KMS-11 (cell line): ENCODE measurements around the gene ZNF784.

Experiments
- H2AFZ ChIP-seq: fragments of 200-600 bp; sonication (generic); 2 replicates; pipeline ENCODE4 v1.6.1; 2016; ENCODE audit warnings: antibody characterized with exemption, mixed run types, low read depth
- H3K27ac ChIP-seq: fragments of 200-600 bp; sonication (generic); 2 replicates; pipeline ENCODE4 v1.6.1; 2016; ENCODE audit warnings: mild to moderate bottlenecking, mixed run types
- H3K27me3 ChIP-seq: fragments of 200-600 bp; sonication (generic); 2 replicates; pipeline ENCODE4 v1.6.1; 2017; ENCODE audit warnings: mild to moderate bottlenecking, low read depth, mixed run types, moderate library complexity; ENCODE audit not compliant: insufficient read depth
- H3K36me3 ChIP-seq: fragments of 200-600 bp; sonication (generic); 2 replicates; pipeline ENCODE4 v1.6.1; 2017; ENCODE audit warnings: mild to moderate bottlenecking, mixed run types; ENCODE audit not compliant: insufficient read depth
- H3K4me1 ChIP-seq: fragments of 200-600 bp; sonication (generic); 2 replicates; pipeline ENCODE4 v1.6.1; 2016; ENCODE audit warnings: mild to moderate bottlenecking, low read depth, mixed run types; ENCODE audit not compliant: poor library complexity, severe bottlenecking
- H3K4me2 ChIP-seq: fragments of 200-600 bp; sonication (generic); 2 replicates; pipeline ENCODE4 v1.7.0; 2016; ENCODE audit warnings: mild to moderate bottlenecking, mixed run types
- H3K4me3 ChIP-seq: fragments of 200-600 bp; sonication (generic); IDR thresholded peaks from 2 replicates; pipeline ENCODE4 v1.6.1; 2017; ENCODE audit warnings: low read depth, low read length, mixed read lengths; ENCODE audit not compliant: insufficient read depth
- H3K79me2 ChIP-seq: fragments of 200-600 bp; sonication (generic); 2 replicates; pipeline ENCODE4 v1.6.1; 2016; ENCODE audit warnings: low read depth, mixed run types; ENCODE audit not compliant: insufficient read depth
- H3K9ac ChIP-seq: fragments of 200-600 bp; sonication (generic); 2 replicates; pipeline ENCODE4 v1.6.1; 2016; ENCODE audit warnings: mild to moderate bottlenecking, mixed run types
- H4K20me1 ChIP-seq: fragments of 200-600 bp; sonication (generic); 2 replicates; pipeline ENCODE4 v1.6.1; 2016; ENCODE audit warnings: mild to moderate bottlenecking, mixed run types; ENCODE audit not compliant: insufficient read depth
- CTCF ChIP-seq: fragments of 200-600 bp; sonication (generic); conservative IDR thresholded peaks from 2 replicates; pipeline ENCODE4 v1.6.1; 2017; ENCODE audit warnings: low read depth, mild to moderate bottlenecking, antibody characterized with exemption, low read length, moderate library complexity, mixed read lengths

The ZNF784 gene

DNA sequence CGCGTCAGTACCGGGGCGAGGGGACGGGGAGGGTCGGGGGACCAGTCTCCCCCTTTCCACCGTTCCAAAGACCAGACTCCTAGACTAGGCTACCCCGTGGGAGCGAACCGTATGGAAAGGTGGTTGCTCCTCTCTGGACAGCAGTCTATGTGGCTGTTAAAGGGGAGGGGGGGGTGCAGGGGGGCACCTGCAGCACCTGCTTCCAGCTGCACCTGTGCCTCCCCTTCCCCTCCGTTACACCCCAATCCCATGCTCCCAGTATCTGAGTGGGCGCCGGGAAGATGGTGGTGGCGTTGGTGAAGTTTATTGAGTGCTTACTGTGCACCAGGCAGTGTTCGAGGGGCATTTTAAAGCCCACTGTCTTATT, 23.7 kb downstream of the ZNF784 start:
- H3K9ac ChIP-seq: peak overlapping the region; percentile 53
- peak overlapping the region; percentile 95 for H3K4me2 ChIP-seq
- H2AFZ ChIP-seq: peak overlapping the region; percentile 40
- H3K79me2 ChIP-seq: no peaks in the 10 kb centered on the region
- TF ChIP-seq CTCF: no peak
- no peak overlapping the region for H3K4me3 ChIP-seq
- no peaks in the 10 kb centered on the region for H3K36me3 ChIP-seq
- no peaks in the 10 kb centered on the region for H4K20me1 ChIP-seq
- no peak overlapping the region for H3K27ac ChIP-seq
- no peaks in the 10 kb centered on the region for H3K27me3 ChIP-seq
- H3K4me1 ChIP-seq: peaks cover 6% of the 10 kb centered on the region

DNA sequence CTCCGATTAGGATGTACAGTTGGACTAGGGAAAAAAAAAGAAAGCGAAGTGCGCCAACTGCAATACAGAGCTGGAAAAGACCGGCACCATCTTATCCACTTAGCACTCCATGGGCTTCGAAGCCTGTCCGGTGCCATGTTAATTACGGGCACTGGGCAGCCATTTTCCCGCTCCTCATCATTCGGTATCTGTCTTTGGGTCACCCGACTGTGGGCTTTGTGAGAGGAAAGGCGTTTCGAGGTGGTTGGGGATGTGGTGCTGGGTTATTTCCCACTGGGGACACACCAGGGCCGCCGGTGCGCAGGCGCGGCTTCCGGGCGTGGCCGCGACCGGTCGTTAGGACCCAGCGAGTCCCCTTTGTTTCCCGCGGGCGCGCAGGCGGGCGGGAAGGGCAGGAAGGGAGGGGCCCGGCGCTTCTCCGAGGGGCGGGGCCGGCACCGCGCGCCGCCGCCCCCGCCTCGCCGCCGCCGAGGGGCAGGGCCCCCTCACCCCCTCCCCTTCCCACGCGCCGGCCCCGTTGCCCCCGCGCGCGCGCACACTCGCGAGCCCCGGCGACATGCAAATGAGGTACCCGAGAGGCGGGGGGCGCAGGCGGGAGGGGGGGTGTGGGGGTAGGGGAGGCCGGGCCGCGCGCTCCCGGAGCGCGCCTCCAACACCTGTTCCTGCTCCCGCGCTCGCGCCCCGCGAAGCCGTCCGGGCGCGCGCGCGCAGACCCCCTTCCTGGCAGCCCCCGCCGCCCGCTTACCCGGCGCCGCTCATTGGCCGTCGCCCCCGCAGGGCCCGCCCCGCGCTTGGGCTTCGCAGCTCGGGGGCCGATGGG, 24.3 kb downstream of the ZNF784 start, which contains the start of gene ZNF524:
Gene ZNF524, plus strand, starts transcription at position 447 of the 820 bp plus-strand sequence. CDS start 1,825 bp downstream, outside the sequence.
- H3K4me1 ChIP-seq: peaks cover 6% of the 10 kb centered on the region
- H3K36me3 ChIP-seq: no peaks in the 10 kb centered on the region
- H3K4me3 ChIP-seq: no peak within 1 kb of the TSS
- TF ChIP-seq CTCF: no peak
- H3K27me3 ChIP-seq: no peaks in the 10 kb centered on the region
- peak within 1 kb of the TSS; percentile 97 for H2AFZ ChIP-seq
- peak within 1 kb of the TSS; percentile 92 for H3K9ac ChIP-seq
- no peaks in the 10 kb centered on the region for H3K79me2 ChIP-seq
- H3K4me2 ChIP-seq: peak within 1 kb of the TSS; percentile 95
- no peaks in the 10 kb centered on the region for H4K20me1 ChIP-seq
- peak within 1 kb of the TSS; percentile 84 for H3K27ac ChIP-seq

DNA sequence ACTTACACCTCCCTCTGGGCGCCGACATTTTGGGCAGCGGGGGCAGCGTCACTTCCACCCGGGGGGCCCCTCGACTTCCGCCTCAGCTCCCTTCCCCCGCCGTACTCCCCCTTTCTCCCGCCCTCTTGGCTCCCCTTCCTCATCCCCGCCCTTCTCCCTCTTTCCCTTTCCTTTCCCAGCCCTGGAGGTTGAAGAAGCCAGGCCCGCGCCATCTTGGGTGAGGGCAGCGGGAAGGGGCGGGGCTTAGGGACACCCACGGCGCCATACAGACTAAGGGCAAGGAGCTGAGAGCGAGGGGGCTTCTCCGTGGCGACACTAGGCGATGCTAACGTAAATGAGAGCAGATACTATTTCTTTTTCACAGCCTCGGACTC, 24.9 kb downstream of the ZNF784 start, which contains the start of gene FIZ1:
Gene FIZ1, minus strand, starts transcription at position 50 of the 374 bp plus-strand sequence. CDS start 1,652 bp downstream, outside the sequence.
- Histone ChIP-seq H3K9ac (peak within 1 kb of the TSS; percentile 92), H3K4me1 (peaks cover 6% of the 10 kb centered on the region), H3K4me3 (no peak within 1 kb of the TSS), H3K27me3 (no peaks in the 10 kb centered on the region), H3K4me2 (peak within 1 kb of the TSS; percentile 54), H3K36me3 (no peaks in the 10 kb centered on the region), H3K79me2 (no peaks in the 10 kb centered on the region), H2AFZ (peak within 1 kb of the TSS; percentile 97), H4K20me1 (no peaks in the 10 kb centered on the region), H3K27ac (peak within 1 kb of the TSS; percentile 84)
- no peak for TF ChIP-seq CTCF

- H3K36me3 ChIP-seq: no peaks in the 10 kb centered on the region
- no peak for TF ChIP-seq CTCF
- no peak overlapping the region for H3K4me3 ChIP-seq
- peaks cover 1% of the 10 kb centered on the region for H3K4me1 ChIP-seq
- peak overlapping the region; percentile 84 for H3K27ac ChIP-seq
- H3K4me2 ChIP-seq: peak overlapping the region; percentile 27; the same call in 1 of the 2 replicates
- no peaks in the 10 kb centered on the region for H4K20me1 ChIP-seq
- peak overlapping the region; percentile 97; the same call in 1 of the 2 replicates for H2AFZ ChIP-seq
- H3K9ac ChIP-seq: peak overlapping the region; percentile 92
- H3K27me3 ChIP-seq: no peaks in the 10 kb centered on the region
- no peaks in the 10 kb centered on the region for H3K79me2 ChIP-seq
These were observed 25.5 kb downstream of the ZNF784 start for GRCh38 chr19:55598719-55599467.
